KOPT-K1 (cell line): Measurements from ENCODE around the gene CDH12.
"Not testable (repeated sequence)": the region's sequence is repeated elsewhere in the genome, so short reads cannot be mapped to it uniquely, and the experiment has no call there.

Experiments used
- H3K27ac ChIP-seq: fragments of 200-600 bp; sonication (generic); 2 replicates; pipeline ENCODE4 v1.5.1; 2016; ENCODE audit warnings: antibody characterized with exemption, mild to moderate bottlenecking, low read depth, low read length; ENCODE audit not compliant: poor library complexity, severe bottlenecking
- H3K36me3 ChIP-seq: fragments of 200-600 bp; sonication (generic); 2 replicates; pipeline ENCODE4 v1.5.1; 2017; ENCODE audit warnings: antibody characterized with exemption, mild to moderate bottlenecking, low read length, moderate library complexity; ENCODE audit not compliant: insufficient read depth
- H3K9me3 ChIP-seq: fragments of 200-600 bp; sonication (generic); 2 replicates; pipeline ENCODE4 v1.5.1; 2017; ENCODE audit warnings: antibody characterized with exemption, low read length, mild to moderate bottlenecking; ENCODE audit not compliant: insufficient read depth, poor library complexity, severe bottlenecking

CDH12 gene

DNA sequence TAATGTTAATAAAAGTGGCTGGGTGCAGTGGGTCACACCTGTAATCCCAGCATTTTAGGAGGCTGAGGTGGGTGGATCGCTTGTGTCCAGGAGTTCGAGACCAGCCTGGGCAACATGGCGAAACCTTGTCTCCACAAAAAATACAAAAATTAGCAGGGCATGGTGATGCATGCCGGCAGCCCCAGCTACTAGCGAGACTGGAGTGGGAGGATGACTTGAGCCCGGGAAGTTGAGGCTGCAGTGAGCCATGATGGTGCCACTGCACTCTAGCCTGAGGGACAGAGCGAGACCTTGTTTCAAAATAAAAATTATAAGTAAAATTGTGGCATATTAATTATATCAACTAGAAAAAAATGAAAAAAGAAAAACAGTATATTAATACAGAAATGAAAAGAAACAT lies 336.6 kb downstream of the CDH12 start:
- not testable (repeated sequence) for H3K36me3 ChIP-seq, H3K27ac ChIP-seq, H3K9me3 ChIP-seq

DNA sequence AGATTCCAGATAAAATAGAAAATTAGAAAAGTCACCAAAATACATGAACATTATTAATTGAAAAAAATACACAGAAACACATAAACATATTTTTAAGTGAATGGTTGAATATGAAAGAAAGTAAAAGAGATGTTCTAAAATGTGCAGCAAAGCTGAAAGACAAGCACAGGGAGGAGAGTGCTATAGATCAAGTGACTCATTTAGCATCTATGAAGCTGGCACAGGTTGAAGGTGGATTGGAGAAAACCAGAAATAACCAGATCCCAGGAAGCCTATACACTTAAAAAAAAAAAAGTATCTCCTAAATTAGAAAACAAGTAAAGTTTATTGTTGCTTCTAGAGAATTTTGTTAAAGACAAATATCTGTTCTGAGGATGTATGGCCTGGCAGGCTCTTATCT lies 338.9 kb downstream of the CDH12 start:
- Histone ChIP-seq H3K9me3 (no peaks in the 10 kb centered on the region), H3K27ac (no peak overlapping the region), H3K36me3 (no peaks in the 10 kb centered on the region)

DNA sequence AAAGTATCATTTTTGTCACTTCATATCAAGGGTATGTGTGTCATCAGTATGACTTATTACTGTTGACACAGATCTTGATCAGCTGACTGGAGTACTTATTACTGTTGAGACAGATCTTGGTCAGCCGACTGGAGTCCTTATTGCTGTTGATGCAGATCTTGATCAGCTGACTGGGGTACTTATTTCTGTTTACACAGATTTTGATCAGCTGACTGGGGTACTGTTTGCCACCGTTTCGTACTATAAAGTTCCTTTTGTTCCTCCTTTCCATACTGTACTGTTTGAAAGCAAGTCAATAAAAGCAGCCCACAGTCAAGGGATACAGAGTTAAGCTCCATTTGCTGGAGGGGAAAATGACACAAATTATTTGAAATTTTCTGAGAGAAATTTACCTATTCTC lies 347.3 kb downstream of the CDH12 start:
- H3K9me3 ChIP-seq = no peaks in the 10 kb centered on the region
- H3K27ac ChIP-seq = no peak overlapping the region
- H3K36me3 ChIP-seq = no peaks in the 10 kb centered on the region

DNA sequence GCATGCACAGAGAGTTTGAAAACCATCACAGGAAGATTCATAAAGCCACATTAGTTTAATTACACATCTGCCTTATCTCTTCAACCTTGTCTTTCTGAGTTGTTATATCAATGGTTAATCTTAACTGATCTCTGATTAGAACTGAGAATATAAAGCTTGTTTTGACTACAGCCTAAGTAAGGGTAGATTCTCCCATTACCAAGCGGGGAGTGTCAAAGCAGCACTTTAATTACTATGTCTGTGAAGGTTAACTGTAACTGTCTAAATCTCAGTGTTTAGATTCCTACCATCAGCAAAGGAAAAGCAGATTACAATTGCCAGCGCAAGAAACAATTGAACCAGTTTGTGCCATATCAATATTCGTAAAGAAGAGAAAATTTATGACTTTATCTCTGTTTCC lies 348.7 kb downstream of the CDH12 start:
- Histone ChIP-seq H3K9me3 (no peaks in the 10 kb centered on the region), H3K36me3 (no peaks in the 10 kb centered on the region), H3K27ac (no peak overlapping the region)

DNA sequence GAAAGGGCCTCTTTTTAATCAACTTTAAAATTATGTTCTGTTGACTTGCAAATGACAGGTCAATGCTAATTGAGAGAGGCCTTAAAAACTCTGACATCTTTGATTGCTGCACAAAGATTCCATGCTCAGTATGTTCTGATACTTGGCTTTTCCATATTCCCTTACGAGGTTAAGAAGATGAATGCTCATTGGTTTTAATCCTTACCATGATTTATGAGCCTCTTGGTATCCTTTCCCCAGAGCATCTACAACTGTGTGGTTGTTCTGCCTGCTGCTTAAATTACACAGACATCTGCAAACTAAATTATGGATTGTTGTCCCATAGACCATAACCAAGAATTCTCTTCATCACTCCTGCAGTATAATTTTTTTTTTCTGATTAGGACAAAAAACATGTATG lies 352.6 kb downstream of the CDH12 start:
- Histone ChIP-seq H3K36me3 (no peaks in the 10 kb centered on the region), H3K9me3 (no peaks in the 10 kb centered on the region), H3K27ac (no peak overlapping the region)

DNA sequence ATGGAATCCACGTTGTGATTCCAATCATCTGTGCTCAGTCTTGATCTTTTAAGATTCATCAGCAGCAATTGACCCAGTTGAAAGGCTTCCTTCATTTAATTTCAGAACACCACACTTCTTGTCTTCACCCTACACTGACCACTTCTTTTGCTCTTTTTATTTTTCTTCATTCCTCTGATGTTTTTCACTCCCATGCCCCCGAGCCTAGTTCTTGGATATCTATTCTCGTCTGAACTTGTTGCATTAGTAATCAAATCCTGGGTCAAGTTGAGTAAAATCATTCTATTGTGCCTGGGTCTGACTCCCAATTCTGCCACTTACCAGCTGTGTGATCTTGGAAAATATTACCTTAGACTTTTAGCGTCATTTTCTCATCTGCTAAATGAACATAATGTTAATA lies 356.5 kb downstream of the CDH12 start:
- Histone ChIP-seq H3K36me3 (no peaks in the 10 kb centered on the region), H3K9me3 (no peaks in the 10 kb centered on the region)

DNA sequence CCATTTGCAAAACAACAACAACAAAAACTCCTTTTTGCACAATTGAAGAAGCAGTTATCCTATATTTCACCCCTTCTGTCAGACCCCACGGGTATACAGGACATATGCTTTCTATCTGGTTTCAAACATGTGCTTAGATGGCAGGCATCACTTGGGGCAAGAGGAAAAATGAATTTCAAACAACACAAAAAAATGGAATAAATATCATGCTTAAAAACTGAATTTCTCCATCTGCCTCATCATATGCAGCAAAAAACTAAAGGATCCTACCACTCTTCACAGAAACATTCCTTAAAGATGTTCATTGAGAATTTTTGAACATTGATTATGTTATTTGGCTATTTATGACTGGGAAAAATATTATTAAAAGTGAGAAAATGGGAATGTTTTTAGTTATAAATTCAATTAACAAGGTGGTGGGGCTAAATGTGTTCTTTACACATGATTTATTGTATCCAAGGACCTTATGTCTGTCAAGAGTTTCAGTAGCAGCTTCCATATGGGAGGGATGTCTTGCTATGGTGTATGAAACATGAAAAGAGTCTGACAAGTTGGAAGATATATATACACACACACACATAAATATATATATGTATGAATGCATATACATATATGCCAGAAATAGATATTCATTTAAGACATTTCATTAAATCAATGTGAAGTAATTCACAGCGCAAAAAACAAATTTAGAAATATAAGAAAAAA lies 358.0 kb downstream of the CDH12 start:
- Histone ChIP-seq H3K27ac (no peak overlapping the region), H3K36me3 (no peaks in the 10 kb centered on the region), H3K9me3 (no peaks in the 10 kb centered on the region)

More for the DNA sequence above, 356.5 kb downstream of the CDH12 start:
- no peak overlapping the region for H3K27ac ChIP-seq

DNA sequence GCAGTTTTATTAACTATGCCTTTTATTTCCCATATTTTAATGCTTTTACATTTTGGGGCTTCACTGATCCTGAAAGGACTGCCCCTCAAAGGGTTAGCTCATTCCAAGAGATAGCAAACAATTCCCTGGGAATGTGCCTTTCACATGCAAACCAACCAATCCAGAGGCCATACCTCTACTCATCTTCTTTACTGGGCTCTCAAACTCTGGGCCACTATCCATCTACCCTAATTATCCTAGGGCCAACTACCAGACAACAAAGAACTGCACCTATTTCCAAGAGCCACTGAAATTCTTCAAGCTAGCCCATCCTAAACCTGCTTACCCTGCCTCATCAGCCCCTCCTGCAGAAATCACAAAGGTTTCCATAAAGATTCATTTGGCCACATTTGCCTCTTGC lies 364.7 kb downstream of the CDH12 start:
- Histone ChIP-seq H3K36me3 (no peaks in the 10 kb centered on the region), H3K27ac (no peak overlapping the region), H3K9me3 (no peaks in the 10 kb centered on the region)

DNA sequence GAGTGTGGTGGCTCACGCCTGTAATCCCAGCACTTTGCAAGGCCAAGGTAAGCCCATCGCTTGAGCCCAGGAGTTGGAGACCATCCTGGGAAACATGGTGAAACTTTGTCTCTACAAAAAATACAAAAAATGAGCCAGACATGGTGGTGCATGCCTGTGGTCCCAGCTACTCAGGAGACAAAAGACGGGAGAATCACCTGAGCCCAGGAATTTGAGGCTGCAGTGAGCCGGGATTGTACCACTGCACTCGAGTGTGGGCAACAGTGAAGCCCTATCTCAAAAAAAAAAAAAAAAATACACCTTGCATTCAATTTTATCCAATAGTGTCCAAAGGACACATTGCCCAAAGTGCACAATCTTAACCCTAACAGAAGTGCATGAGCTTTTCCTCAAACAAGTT lies 372.8 kb downstream of the CDH12 start:
- no peaks in the 10 kb centered on the region for H3K36me3 ChIP-seq
- no peak overlapping the region for H3K27ac ChIP-seq
- H3K9me3 ChIP-seq = no peaks in the 10 kb centered on the region

DNA sequence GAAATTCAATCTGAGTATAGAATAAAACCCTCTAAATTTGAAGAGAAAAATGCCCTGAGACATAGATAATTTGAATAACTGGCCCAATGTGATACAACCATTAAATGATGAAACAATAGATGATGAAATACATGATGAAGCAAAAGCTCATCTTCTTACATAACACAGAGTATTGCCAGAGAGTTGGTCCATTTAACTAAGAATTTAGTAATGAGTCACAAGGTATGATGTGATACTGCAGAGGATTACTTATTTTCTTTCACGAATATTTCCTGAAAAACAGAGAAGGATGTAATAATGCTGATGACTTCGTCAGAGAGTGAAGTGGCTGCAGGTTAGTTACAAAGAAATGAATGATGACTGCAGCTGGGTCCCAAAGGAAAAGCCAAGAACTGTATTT lies 379.3 kb downstream of the CDH12 start:
- H3K36me3 ChIP-seq = no peaks in the 10 kb centered on the region
- no peaks in the 10 kb centered on the region for H3K9me3 ChIP-seq
- H3K27ac ChIP-seq = no peak overlapping the region

DNA sequence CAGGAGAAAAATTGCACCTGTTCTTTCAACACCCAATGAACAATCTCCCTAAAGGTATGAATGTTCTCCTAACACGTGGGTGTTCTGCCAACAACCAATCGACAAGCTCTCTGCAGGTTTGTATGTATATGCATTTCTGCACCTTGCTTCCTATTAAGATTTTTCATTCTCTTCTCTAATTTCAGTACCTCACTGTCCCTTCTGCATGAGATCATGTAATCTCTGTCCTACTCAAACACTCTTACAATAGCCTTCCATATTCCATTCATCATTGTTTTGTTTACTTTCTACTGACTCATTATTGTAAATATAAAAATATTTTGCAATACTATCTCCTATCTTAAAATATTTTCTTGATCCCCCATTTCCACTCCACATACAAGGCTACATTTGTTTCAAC lies 382.0 kb downstream of the CDH12 start:
- no peaks in the 10 kb centered on the region for H3K9me3 ChIP-seq
- H3K36me3 ChIP-seq = no peaks in the 10 kb centered on the region
- no peak overlapping the region for H3K27ac ChIP-seq

DNA sequence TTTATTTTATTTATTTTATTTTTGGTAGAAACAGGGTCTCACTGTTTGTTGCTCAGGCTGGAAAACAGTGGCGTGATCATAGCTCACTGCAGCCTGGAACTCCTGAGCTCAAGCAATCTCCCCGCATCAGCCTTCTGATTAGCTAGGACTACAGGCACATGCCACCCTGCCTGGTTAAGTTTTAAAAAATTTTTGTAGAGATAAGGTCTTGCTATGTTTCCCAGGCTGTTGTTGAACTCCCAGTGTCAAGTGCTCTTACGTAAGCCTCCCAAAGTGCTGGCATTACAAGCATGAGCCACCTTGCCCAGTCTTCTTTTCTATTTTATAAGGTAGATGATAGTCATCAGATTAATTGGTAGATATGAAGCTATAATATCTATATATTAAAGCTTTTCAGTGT lies 382.7 kb downstream of the CDH12 start:
- no peaks in the 10 kb centered on the region for H3K36me3 ChIP-seq
- no peak overlapping the region for H3K27ac ChIP-seq
- H3K9me3 ChIP-seq = no peaks in the 10 kb centered on the region

DNA sequence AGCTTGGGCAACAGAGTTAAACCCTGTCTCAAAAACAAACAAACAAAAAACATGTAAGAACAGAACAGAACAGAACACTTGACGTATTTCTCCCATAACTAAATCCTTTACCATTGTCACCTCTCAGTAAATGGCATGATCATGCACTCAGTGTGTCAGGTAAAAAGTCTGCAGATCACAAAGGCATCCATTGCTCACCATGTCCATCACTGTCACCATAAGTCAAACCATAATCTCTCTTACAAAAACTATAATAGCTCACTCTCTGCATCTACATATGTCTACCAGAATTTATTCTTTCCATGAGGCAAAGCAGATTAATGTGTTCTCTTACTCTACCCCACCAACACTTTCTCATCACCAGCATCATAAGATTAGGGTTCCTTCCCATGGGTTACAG lies 387.5 kb downstream of the CDH12 start:
- Histone ChIP-seq H3K27ac (no peak overlapping the region), H3K9me3 (no peaks in the 10 kb centered on the region), H3K36me3 (no peaks in the 10 kb centered on the region)

DNA sequence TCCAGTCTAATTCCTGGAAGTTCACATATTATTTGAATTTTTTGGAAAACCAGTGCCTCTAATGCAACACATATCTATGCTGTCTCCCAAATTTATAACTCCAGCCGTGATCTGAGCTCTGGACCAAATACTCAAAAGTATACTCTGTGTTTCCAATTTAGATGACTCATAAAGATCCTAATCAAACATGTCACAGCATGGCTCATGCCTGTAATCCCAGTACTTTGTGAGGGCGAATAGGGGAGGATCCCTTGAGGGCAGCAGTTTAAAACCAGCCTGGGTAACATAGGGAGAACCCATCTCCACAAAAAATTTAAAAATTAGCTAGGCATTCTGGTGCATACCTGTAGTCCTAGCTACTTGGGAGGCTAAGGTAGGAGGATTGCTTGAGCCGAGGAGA lies 388.0 kb downstream of the CDH12 start:
- Histone ChIP-seq H3K36me3 (no peaks in the 10 kb centered on the region), H3K27ac (no peak overlapping the region), H3K9me3 (no peaks in the 10 kb centered on the region)

DNA sequence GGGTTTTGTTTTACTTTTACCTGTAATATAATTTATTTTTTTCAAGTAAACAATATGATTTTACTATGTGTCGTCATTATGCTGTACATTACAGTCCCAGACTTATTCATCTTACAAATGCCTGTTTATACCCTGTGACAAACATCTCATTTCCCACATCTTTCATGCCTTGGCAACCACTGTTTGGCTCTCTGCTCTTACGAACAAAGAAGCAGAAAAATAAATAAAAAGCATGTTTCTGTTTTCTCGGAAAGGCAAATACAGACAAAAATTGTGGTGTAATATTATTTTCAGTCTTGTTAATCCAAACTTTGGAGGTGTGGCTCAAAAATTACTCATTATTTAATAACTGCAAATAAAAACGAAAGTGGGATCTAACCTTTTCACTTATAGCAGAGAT lies 393.0 kb downstream of the CDH12 start:
- Histone ChIP-seq H3K36me3 (no peaks in the 10 kb centered on the region), H3K9me3 (no peaks in the 10 kb centered on the region), H3K27ac (no peak overlapping the region)

DNA sequence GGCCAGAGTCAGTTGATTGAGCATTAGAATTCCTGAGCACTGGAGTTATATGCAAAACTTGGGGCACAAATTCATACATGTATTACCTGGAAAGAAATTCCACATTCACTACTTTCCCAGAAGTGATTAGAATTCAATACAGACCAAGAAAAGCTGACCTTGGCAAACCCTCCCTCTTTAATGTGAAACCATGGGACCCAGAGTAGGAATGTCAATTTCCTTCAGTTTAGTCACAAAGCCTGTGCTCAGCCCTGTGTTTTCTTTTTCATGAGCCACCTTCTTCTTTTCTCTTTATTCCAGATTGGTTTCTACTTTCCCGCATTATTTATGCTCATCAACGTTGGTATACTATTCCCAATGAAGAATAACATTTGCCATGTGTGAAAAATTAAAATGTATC lies 420.2 kb downstream of the CDH12 start:
- H3K9me3 ChIP-seq = no peaks in the 10 kb centered on the region
- no peaks in the 10 kb centered on the region for H3K36me3 ChIP-seq
- no peak overlapping the region for H3K27ac ChIP-seq
